OCI-LY7 (cell line): ENCODE results near the gene ARF6. TPM values are rescaled to one million over a fixed set of nuclear protein-coding genes. Genes with fewer than 3 reads are reported as not detected.
"Not testable (repeated sequence)": the region's sequence is repeated elsewhere in the genome, so short reads cannot be mapped to it uniquely, and the experiment has no call there.

Experiments
- BruUV-seq: library from RNA; stranded (reverse); fragments of 400-500 nt; replicated peaks from 2 replicates; lab custom pipeline; 2021; lab: Mats Ljungman, UMichigan
- CTCF ChIA-PET: fragments of 300-600 bp; sonication (Branson Sonifier 250); formaldehyde crosslinking; loops from one replicate; lab custom pipeline; 2022; ENCODE audit warnings: antibody characterized with exemption; ENCODE audit not compliant: unreplicated experiment; lab: Charles Lee
- POLR2A ChIA-PET: fragments of 300-600 bp; sonication (Branson Sonifier 250); formaldehyde crosslinking; loops from one replicate; lab custom pipeline; 2022; ENCODE audit warnings: antibody characterized with exemption; lab: Charles Lee
- DNase-seq: peaks from one replicate; pipeline ENCODE4 v3.0.0-alpha.2; 2015; ENCODE audit warnings: low spot score
- H2AFZ ChIP-seq: fragments of 200-600 bp; sonication (generic), shearing (Covaris generic); 2 replicates; pipeline ENCODE4 v1.6.1; 2014; ENCODE audit warnings: mild to moderate bottlenecking, antibody characterized with exemption, low read length, moderate library complexity
- H3K27ac ChIP-seq: fragments of 200-600 bp; sonication (generic); 2 replicates; pipeline ENCODE4 v1.5.1; 2014; ENCODE audit warnings: mixed run types, low read depth, mild to moderate bottlenecking, moderate library complexity, low read length, inconsistent platforms; ENCODE audit not compliant: poor library complexity, severe bottlenecking
- H3K36me3 ChIP-seq: fragments of 200-600 bp; sonication (generic); 2 replicates; pipeline ENCODE4 v1.6.1; 2014; ENCODE audit warnings: mild to moderate bottlenecking, antibody characterized with exemption, low read length, moderate library complexity, mixed read lengths; ENCODE audit not compliant: insufficient read depth
- H3K4me1 ChIP-seq: fragments of 200-600 bp; sonication (generic); 2 replicates; pipeline ENCODE4 v1.5.1; 2014; ENCODE audit warnings: mild to moderate bottlenecking, low read length; ENCODE audit not compliant: insufficient read depth, poor library complexity, severe bottlenecking
- H3K4me2 ChIP-seq: fragments of 200-600 bp; sonication (generic); 2 replicates; pipeline ENCODE4 v1.6.1; 2014; ENCODE audit warnings: mild to moderate bottlenecking, low read length
- H3K4me3 ChIP-seq: fragments of 200-600 bp; sonication (generic); 2 replicates; pipeline ENCODE4 v1.5.1; 2014; ENCODE audit warnings: mild to moderate bottlenecking, low read depth, low read length; ENCODE audit not compliant: poor library complexity, severe bottlenecking
- H3K79me2 ChIP-seq: fragments of 200-600 bp; sonication (generic); 2 replicates; pipeline ENCODE4 v1.6.1; 2016; ENCODE audit warnings: low read depth, mild to moderate bottlenecking, low read length, moderate library complexity, mixed read lengths; ENCODE audit not compliant: insufficient read depth
- H3K9me2 ChIP-seq: fragments of 200-600 bp; sonication (generic); 2 replicates; pipeline ENCODE4 v1.6.1; 2016; ENCODE audit warnings: mild to moderate bottlenecking, low read length, mixed read lengths; ENCODE audit not compliant: insufficient read depth
- H3K9me3 ChIP-seq: fragments of 200-600 bp; sonication (generic); 2 replicates; pipeline ENCODE4 v1.6.1; 2014; ENCODE audit warnings: mild to moderate bottlenecking, mixed run types, low read length, mixed read lengths
- H4K20me1 ChIP-seq: fragments of 200-600 bp; sonication (generic); 2 replicates; pipeline ENCODE4 v1.6.1; 2014; ENCODE audit warnings: mild to moderate bottlenecking, antibody characterized with exemption, low read length, moderate library complexity, mixed read lengths; ENCODE audit not compliant: insufficient read depth
- CTCF ChIP-seq: fragments of 200-600 bp; sonication (generic); conservative IDR thresholded peaks from 2 replicates; pipeline ENCODE4 v1.5.1; 2014; ENCODE audit warnings: mild to moderate bottlenecking, antibody characterized with exemption, low read length, moderate library complexity, mixed read lengths
- EZH2phosphoT487 ChIP-seq: fragments of 200-600 bp; sonication (generic); IDR thresholded peaks from 2 replicates; pipeline ENCODE4 v1.6.1; 2018; ENCODE audit warnings: low read depth, borderline replicate concordance, mild to moderate bottlenecking, mixed run types, antibody characterized with exemption, low read length, moderate library complexity, mixed read lengths
- intact Hi-C: fragments of 100-400 bp; cut with micrococcal nuclease; formaldehyde crosslinking; loops from one replicate; pipeline ENCODE4 v1.10.0; 2022; ENCODE audit not compliant: unreplicated experiment
- total RNA-seq, 2 experiments: library from RNA; depleted of rRNA in 1 of 2; stranded (reverse); fragments of >200 nt in 1 of 2; shearing (Covaris generic) in 1 of 2; gene quantifications; 2 replicates each; pipeline ENCODE4 v1.2.3, GENCODE V29; 2014 to 2022

The ARF6 gene
- total RNA-seq, 2 experiments from 2014 or later = 47.6 to 69.1 TPM

- no peak for DNase-seq
- Histone ChIP-seq H3K4me2 (peak overlapping the region; percentile 81), H4K20me1 (peaks cover 47% of the 10 kb centered on the region), H3K27ac (no peak overlapping the region), H3K4me1 (peaks cover 28% of the 10 kb centered on the region), H3K36me3 (peaks cover 55% of the 10 kb centered on the region), H3K4me3 (peak overlapping the region; percentile 98), H3K79me2 (peaks cover 68% of the 10 kb centered on the region), H3K9me3 (no peaks in the 10 kb centered on the region), H3K9me2 (no peaks in the 10 kb centered on the region), H2AFZ (no peak overlapping the region)
- ChIA-PET CTCF (no interaction called here), POLR2A (interaction anchor here (0.7 kb wide), 2 partner anchors 25 to 263 kb away, joined by 4 read pairs; no protein-coding TSS in a partner anchor)
- TF ChIP-seq CTCF (no peak), EZH2phosphoT487 (no peak)
- no TSS peak for BruUV-seq
- intact Hi-C loops = no loop called here
Observed at GRCh38 chr14:49898485-49898884, 5.6 kb downstream of the ARF6 start.

GRCh38 chr14:49900973-49901372 lies 8.1 kb downstream of the ARF6 start:
- 0 out of 2 replicates have a peak, but pooled peaks cover 4% of the 10 kb centered on the region for H3K9me3 ChIP-seq
- intact Hi-C loops = no loop called here
- POLR2A ChIA-PET = interaction anchor here (0.6 kb wide), 1 partner anchor 15 kb away, joined by 3 read pairs; no protein-coding TSS in a partner anchor
- no peak overlapping the region for H3K4me3 ChIP-seq
- peaks cover 23% of the 10 kb centered on the region for H4K20me1 ChIP-seq
- H3K36me3 ChIP-seq = peaks cover 30% of the 10 kb centered on the region
- TF ChIP-seq EZH2phosphoT487 (no peak), CTCF (no peak)
- DNase-seq = no peak
- no peak overlapping the region for H3K27ac ChIP-seq
- H3K79me2 ChIP-seq = peaks cover 43% of the 10 kb centered on the region
- H2AFZ ChIP-seq = no peak overlapping the region
- CTCF ChIA-PET = no interaction called here
- peaks cover 29% of the 10 kb centered on the region for H3K4me1 ChIP-seq
- no peak overlapping the region for H3K4me2 ChIP-seq
- no peaks in the 10 kb centered on the region for H3K9me2 ChIP-seq
- BruUV-seq = no TSS peak

- BruUV-seq = not testable (repeated sequence)
- peaks cover 13% of the 10 kb centered on the region for H3K36me3 ChIP-seq
- POLR2A ChIA-PET = interaction anchor here (1.2 kb wide), 2 partner anchors 8 to 55 kb away, joined by 3 read pairs; no protein-coding TSS in a partner anchor
Observed at GRCh38 chr14:49902679-49903246, 9.9 kb downstream of the ARF6 start.

More at GRCh38 chr14:49902679-49903246, 9.9 kb downstream of the ARF6 start:
- H3K4me2 ChIP-seq, intact Hi-C loops, H2AFZ ChIP-seq, DNase-seq, H4K20me1 ChIP-seq, CTCF ChIA-PET, H3K27ac ChIP-seq, H3K9me3 ChIP-seq, H3K4me3 ChIP-seq, H3K9me2 ChIP-seq: not testable (repeated sequence)
- Histone ChIP-seq H3K4me1 (peaks cover 22% of the 10 kb centered on the region), H3K79me2 (peaks cover 25% of the 10 kb centered on the region)
